DMS 273 (cell line): ENCODE data around the gene IL19.

Experiments used
- DNase-seq: peaks from one replicate; lab custom pipeline; 2025; ENCODE audit not compliant: unreplicated experiment; lab: John Stamatoyannopoulos, UW

Gene IL19

DNA sequence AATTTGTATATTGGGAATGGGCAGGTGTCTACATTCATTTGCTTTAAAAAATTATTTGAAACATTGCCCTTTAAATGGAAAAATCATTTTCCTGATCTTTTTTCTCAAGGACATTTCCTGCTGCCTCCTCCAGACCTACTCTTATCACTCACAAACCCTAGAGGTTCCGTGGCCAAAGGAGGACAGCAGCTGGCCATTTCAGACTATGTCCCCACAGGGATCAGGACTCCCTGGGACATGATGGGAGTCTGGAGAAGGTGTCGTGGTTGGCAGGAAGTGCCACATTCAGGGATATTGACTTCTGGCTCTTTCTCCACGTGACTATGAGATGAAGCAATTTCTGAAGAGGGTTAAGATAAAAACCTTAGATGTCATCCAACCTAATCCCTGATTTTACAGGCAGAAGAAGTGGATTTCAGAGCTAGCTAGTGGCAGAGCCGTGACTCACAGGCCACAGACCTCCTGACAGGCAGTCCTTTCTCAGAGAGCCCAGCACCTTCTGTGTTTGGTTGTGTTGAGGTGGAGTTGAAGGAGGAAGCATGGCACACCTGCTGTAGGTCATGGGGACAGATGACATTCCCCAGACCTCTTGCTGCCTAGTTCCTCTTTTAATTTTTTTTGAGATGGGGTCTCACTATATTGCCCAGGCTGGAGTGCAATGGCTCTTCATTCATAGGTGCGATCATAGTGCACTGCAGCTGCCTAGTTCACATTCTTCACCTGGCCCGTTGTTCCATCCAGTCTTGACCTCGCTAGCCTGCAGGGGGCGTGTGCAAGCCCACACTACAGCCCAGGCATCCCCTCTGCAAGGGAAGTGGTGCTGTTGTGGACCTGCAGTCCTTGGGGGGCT, 27.2 kb downstream of the IL19 start:
- peak; percentile 58 for DNase-seq

DNA sequence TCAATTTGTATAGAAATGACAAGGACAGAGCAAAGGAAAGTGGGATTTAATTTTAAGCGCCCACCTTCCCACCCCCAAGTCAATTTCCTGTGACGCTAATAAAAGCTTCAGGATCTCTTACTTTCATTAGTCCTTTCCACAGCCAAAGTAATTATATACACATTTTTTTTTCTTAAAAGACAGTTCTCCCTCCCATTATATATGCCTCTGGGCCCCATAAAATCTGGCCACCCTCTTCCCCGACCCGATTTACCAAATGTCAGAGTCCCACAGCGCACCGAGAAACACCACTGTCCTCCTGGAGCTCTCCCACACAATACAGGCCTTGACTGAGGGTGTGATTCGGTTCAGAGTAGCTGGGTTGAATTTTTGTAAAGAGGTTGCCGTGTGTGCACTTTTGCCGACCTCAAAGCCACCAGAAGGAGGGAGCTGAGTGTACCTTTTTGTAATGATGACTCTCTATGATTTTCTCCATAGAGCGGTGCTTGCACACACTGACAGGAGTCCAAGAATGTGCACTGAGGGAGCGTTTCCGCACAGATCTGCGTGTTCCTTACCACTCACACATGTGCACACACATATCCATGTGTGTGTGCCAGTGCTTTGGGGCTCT, 27.9 kb downstream of the IL19 start:
- DNase-seq: no peak

DNA sequence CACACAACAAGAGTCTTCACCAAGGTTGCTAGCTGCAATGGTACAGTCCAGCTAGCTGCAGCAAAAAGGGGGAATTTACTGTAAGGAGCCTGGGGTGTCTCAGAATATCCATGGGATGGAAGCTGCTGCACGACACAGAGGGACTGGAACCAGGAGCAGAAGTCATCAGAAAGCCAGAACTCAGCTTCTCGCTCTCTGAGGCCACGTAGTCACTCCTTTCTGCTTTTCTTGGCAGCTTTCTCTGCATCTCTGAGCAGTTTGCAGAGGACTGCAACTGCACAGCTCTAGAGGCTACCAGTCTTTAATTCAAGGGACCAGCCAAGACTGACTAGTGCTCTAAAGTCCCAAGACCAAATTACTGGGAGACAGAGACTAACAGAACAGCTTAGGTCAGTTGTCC, 28.7 kb downstream of the IL19 start:
- no peak for DNase-seq

DNA sequence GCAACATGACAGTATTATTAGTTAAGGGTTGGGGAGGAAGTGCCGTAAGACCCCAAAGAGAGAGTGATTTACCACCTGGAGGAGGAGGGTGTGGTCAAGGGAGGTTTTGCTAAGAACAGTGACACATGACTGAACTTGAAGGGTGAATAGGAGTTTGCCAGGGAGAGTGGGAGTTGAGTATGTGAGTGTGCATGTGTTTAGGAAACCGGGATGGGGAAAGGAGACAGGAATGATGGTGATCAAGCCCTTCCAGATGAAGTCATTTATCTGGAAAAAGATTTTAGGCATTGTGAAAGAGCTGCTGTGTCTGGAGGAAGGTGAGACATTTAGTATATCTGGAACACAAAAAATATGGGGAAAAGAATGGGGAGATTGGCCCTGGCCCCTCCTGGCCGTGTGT, 29.8 kb downstream of the IL19 start:
- no peak for DNase-seq

DNA sequence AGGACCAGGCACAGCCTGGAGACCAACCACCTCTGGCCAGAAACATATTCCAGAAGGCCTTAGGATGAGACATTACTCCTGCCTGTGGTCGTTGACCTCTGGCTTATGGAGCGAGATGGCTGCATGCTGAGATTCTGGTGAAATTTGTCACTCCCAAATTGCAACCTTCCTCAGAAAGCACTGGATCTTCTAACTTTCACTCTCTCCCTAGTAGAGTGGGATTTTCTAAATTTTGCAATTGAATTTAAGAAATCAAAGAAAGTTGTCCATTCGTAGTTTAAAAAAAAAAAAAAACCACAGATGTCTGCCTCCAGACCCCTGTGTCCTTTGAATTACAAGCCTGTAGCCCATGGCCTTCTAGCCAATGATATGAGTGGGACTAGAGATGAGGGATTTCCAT, 30.3 kb downstream of the IL19 start:
- DNase-seq: no peak

DNA sequence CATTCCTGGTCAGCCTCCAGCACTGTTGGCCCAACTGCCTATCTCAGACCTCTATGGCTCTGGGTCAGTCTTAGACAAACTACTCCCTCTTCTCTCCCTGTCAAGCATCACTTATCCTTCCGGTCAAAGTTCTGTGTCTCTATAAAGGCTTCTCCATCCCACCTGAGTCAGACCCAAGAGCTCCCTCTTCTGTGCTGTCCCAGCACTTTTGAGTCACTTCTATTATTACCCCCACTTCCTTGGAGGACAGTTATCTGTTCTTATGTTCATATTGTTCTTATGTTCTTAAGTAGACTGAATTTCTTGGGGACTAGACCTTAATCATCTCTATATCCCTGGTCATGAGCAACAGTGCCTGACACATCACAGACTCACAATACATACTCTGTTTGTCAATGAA, 30.9 kb downstream of the IL19 start:
- DNase-seq: no peak

DNA sequence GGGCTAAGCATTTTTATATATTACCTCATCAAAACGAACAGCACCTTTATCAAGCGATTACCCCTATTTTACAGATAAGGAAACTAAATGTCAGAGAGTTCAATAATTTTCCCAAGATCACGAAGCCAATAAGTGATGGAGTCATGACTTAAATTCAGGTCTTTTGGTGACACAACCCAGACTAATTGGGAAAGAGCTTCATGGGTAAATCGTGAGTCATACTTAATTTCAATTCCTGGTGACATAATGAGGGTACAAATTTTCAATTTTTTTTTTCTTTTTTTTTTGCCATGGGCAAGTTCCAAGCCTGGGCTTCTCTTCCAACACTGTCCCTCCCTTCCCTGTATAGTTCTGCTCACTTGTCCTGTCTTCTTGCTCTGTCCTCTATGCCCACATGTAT, 31.8 kb downstream of the IL19 start:
- DNase-seq: no peak

DNA sequence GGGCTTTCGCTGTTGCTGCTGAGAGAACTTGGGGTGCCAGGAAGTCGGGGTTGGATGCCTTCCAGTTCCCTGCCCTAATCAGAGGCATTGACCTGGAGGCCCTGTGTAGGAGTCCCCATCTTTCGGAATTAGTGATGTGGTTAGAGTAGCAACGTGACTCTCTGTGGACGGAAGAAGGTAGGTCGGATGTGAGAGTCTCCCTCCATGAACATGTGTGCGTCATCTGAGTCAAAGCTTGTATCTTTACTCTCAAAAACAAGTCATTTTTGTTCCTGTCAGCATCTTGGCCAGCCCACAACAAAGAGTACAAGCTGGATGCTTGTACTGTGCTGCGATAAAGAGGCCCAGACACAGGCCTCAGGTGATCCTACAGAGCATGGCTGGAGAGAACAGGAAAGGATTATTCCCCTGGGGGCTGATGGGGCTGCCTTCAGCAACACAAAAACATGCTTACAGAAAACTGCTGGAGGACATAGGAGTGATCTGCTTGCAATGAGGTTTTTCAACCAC, 32.7 kb downstream of the IL19 start:
- no peak for DNase-seq

DNA sequence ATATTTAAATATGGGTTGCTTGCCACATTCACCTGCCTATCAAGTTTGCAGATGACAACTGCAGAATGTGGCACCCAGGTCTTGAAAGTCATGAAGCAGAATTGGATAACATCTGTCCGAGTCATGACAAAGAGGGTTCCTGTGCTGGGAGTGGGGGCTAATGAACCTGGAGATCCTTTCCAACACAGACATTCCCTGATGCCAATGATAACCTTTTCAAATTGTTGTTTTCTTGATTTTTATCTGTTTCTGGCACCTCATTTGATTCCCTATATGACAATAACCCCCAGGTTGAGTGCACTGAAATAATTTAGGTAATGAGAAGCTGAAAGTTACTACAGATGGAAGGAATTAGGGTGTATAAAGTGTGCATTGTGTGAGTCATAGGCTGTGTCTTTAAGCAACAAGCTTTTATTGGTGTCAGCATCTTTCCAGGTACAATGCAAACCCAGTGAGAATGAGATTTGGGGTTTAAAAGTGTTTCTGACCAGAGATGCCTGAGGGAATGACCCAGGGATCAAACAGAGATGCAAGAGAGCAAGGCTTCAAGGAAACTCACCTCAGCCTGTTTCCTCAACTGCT, 33.7 kb downstream of the IL19 start:
- DNase-seq: no peak

DNA sequence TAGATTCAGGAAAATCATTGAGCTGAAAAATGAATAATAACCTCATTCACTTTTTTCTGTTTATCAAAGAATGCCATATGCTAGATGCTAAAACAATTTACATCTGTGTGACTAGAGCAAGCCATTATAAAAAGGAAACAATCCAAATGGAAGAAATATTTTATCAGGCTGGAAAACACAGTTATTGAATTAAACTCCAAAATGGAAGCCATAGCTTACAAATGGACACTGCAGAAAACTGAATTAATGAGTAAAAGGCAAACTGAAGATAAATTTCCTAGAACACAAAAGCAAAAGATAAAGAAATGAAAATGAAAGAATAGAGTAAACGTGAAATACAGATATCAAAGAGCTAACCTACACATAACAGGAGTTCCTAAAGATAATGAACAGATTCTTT, 34.8 kb downstream of the IL19 start:
- DNase-seq: no peak

DNA sequence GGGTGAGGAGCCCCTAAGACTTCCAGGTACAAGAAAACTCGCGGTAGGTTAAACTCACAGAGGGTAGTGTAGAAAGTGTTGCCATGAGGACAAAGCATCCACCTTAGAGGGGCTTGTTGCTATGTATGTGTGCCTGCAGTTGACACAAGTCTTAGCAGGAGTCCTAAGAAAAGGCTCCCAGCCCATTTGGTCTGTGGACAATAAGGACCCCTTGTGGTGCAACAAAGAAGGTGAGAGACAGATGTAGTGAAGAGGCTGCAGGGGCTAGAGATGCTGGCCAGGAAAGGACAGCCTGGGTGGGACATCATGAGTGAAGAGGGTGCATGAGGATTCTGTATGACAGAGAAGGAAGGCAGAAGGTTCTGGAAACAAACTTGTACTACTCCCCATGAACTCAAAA, 38.0 kb downstream of the IL19 start:
- peak; percentile 64 for DNase-seq

DNA sequence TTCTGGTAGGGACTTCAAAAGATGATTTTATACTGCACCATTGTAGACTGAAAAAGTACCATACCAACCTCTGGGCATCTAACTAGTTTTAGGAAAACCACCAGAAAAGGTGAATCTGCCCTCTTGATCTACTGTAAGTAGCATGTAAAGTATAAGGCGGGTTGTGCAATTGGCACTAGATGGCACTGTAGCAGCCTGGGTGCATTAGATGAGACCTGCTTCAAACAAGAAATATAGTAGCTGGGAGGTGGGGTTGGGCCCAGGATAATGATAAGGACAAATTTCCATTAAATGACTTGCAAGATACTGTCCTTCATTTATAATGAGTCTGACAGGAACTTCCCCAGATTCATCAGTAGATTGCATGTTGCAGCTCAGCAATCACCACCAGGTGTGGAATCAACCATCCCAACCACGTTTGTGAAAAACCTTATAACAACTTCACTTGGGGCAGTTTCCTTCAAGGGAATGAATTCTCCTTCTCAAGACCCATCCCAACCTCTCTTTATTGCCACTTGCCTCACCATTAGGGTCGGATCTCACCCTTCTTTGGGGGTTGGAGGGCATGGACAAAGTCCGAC, 39.0 kb downstream of the IL19 start:
- peak; percentile 40 for DNase-seq

DNA sequence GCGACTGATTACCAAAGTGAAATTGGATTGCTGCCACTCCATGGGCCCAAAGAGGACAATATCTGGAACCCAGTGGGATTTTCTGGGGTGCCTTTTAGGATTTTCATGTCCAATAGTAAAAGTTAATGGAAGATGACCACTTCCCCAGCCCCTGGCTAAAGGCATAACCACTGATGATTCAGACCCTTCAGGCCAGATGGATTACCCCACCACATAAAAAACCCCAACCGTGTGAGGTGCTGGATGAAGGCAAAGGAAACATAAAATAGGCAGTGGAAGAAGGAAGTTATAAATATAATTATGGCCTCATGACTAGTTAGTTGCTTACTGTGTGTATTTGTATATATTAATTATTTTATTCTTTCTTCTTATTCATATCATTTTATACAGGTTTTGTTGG, 41.9 kb downstream of the IL19 start:
- DNase-seq: no peak

DNA sequence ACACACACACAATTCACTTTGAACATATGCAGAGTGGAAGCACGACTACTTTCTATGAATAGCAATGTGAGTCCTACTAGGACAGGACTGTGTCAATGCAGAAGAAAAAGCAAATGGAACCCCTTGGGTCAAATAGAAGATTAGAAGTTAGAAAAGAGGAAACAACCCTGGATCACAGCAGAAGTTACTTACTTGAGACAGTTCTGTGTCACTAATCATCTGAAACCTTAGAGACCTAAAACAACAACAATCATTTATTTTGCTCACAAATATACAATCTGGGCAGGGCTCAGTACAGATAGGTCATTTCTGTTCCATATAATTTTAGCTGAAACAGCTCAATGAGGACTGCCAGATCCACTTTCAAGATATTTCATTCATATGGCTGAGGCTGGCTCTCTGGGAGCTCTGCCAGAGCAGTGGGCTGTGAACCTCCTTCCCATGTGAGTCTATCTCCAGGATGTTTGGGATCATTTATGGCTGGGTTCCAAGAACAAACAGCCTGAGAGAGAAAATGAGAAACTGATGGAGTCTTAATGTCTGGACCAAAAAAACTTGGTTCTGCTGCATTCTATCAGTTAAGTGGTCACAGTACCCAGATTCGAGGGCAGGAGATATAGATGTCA, 44.3 kb downstream of the IL19 start:
- peak; percentile 67 for DNase-seq

DNA sequence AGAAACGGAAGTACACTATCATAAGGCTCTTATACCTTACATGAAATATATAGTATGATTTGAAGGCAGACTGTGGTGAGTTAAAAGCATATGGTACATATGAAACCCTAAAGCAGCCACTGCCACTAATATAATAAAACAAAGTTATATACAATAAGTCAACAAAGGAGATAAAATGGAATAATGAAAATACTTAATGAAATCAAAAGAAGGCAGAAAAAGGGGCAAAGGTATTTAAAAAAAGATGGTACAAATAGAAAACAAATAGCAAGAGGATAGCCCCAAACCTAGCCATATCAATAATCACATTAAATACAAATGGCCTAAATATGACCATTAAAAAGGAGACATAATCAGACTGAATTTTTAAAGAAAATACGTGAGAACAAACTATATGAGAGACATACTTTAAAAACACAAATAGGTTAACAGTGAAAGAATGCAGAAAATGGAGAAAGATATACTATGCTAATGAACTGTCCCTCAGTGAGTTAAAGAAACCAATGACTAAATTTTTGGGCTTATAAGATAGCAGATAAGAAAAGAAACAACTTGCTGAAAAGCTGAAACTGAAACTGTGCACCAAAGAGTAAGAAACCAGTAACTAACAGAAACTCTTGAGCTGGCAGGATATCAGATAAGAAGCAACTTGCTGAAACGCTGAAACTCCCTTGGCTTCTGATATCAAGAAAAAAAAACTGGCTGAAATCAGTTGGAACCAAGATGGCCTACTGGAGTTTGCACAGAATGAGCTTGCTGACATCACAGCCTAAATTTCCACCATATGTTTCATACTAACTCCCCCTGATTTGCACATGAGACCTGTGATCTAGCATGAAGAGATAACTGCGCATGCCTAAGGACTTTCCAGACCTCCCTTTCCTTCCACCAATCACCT, 46.1 kb downstream of the IL19 start:
- peak; percentile 24 for DNase-seq

DNA sequence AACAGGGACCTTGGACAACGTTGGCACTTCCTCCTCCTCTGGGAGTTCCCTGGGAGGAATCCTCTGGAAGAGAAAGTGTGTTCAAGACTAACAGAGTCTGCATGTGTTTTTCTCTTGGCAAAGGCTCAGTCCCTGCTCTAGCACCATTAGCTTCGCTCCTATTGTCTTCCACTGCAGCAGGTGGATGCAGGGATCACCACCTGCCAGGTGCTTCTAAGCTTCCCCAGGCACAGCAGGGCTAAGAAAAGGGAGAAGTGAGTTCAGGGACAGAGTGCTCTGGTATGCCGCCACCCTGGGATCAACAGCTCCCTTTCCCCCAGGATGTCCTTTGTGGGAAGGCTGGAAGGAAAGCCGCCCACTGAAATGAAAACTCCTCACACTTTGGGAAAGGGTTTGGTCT, 50.9 kb downstream of the IL19 start:
- DNase-seq: no peak

DNA sequence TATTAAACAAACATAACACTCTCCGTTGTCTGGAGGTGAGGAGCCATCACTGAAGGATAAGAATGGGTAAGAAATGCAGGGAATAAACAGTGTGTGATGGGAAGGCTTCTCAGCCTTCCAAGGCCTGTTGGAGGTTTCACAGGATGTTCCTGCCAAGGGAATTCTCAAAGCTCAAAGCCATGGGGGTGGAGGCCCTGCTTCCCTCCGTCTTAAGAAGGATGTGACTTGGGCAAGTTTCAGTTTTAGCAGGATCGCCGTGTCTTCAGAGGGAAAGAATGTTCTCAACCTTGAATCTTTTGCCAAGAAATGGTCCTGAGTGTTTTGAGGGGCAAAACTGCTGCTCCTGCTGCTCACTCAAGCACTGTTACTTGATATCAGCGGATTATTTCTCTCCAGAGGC, 53.2 kb downstream of the IL19 start:
- no peak for DNase-seq

DNA sequence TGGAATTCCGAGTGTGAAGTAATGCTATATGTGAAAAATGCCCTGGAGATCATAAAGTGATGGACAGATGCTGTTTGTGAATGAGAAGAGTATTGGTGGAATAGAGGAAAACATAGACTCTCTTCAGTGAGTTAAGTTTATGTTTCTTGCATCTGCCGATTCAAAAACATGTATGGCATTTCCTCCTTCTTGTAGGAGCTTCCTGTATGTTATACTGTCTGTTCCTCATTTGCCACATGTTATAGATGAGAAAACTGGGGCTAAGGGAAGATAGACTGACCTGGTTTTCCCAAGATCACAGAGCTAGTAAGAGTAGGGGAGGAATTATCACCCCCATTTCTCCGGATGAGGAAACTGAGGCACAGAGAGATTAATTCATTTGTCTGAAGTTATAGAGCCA, 53.8 kb downstream of the IL19 start:
- DNase-seq: no peak

DNA sequence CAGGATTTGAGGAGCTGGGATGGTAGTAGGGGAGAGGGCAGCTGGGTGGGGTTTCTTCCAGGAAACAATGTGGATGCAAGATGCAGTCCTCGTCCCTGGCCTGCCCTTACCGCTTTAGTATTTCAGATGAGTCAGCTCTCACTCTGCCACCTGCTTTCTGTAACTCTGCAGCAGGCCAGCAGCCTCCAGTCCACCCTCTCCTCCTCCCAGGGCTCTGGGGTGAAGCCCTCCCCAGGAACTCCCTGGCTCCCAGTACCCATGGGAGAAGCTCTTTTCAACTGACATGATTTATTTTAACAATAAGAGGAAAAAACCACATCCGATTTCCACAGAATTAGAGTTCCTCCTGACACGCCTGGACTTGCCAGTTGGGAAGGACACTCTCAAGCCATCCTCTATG, 55.8 kb downstream of the IL19 start:
- no peak for DNase-seq

DNA sequence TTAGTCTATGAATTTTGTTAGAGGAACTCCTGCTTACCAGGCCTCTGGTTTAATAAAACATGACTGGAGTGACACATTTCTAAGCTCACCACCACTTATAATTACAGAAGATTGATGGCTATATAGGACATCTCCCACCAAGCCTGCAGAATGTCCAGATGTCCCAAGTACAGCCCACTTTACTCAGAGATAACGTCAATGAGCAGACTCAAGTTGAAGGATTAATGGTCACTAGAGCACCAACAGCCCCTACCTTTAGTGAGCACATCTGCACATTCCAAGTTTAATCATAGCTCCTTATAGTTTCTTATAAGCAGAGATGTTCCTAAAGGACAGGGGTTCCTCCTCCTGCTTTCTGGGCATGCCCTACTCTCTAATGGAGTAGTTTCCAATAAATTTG, 57.5 kb downstream of the IL19 start:
- DNase-seq: no peak
